Testis (tissue), 2 donors: ENCODE measurements around the gene ARMS2.

ENCODE experiments used
- POLR2A ChIP-seq: fragments of 450-650 bp; IDR thresholded peaks from one replicate; pipeline ENCODE4 v1.6.1; 2017; ENCODE audit warnings: antibody characterized with exemption, mild to moderate bottlenecking, moderate library complexity
- TF ChIP-seq, protein P1 (sequence below), 3 experiments: fragments of 450-650 bp in 2 of 3; fragments of 200-600 bp in 1 of 3; sonication (generic) in 1 of 3; IDR thresholded peaks; one replicate each; pipeline ENCODE4 v1.5.1; 2016 to 2019; ENCODE audit warnings: antibody characterized with exemption in 3 of 3, mild to moderate bottlenecking in 2 of 3, moderate library complexity in 1 of 3

DNA sequence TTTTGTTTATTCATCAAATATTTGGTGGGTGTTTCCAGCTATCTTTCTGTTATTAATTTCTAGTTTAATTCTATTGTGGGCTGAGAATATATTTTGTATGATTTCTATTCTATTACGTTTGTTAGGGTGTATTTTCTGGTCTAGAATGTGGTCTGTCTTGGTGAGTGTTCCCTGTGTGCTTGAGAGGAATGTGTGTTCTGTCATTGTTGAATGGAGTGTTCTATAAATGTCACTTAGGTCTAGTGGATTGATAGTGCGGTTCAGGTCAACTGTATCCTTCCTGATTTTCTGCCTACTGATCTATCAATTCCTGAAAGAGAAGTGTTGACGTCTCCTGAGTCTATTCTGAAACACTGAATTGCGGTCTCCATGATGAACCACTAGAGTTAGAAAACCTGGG is 15.4 kb downstream of the ARMS2 start:
- TF ChIP-seq POLR2A = no peak
- TF ChIP-seq, protein P1, sequence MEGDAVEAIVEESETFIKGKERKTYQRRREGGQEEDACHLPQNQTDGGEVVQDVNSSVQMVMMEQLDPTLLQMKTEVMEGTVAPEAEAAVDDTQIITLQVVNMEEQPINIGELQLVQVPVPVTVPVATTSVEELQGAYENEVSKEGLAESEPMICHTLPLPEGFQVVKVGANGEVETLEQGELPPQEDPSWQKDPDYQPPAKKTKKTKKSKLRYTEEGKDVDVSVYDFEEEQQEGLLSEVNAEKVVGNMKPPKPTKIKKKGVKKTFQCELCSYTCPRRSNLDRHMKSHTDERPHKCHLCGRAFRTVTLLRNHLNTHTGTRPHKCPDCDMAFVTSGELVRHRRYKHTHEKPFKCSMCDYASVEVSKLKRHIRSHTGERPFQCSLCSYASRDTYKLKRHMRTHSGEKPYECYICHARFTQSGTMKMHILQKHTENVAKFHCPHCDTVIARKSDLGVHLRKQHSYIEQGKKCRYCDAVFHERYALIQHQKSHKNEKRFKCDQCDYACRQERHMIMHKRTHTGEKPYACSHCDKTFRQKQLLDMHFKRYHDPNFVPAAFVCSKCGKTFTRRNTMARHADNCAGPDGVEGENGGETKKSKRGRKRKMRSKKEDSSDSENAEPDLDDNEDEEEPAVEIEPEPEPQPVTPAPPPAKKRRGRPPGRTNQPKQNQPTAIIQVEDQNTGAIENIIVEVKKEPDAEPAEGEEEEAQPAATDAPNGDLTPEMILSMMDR (IDR thresholded peaks at IDR 0.05) = no peak
